Natural killer cell treated with Interleukin-12 subunit alpha and Interleukin-12 subunit beta and Interleukin-15 and Interleukin-18, amount 100 ng/mL, for 72 hours (primary cell): ENCODE data around the gene GRM1. TPM values are rescaled to one million over a fixed set of nuclear protein-coding genes. Genes with fewer than 3 reads are reported as not detected.

Source experiments
- ATAC-seq, 2 donors: fragments of 150-1000 bp; cut with Tn5 transposase in 1 of 2; sonication (Bioruptor Pico), chemical (Tn5 transposase) in 1 of 2; 2 replicates each; pipeline ENCODE4 v1.10.0; 2021
- DNase-seq: peaks from one replicate; pipeline ENCODE4 v3.0.0; 2022; ENCODE audit warnings: low spot score
- H3K27ac Mint-ChIP-seq, 2 donors: 1 replicate in 1 of 2; 2 replicates in 1 of 2; pipeline ENCODE4 v1.8.0; 2022; ENCODE audit warnings: mixed read lengths in 2 of 2, mild to moderate bottlenecking in 1 of 2, moderate library complexity in 1 of 2
- H3K27me3 Mint-ChIP-seq, 2 donors: 1 replicate in 1 of 2; 2 replicates in 1 of 2; pipeline ENCODE4 v1.8.0; 2022; ENCODE audit warnings: mixed read lengths in 2 of 2
- H3K36me3 Mint-ChIP-seq: one replicate; pipeline ENCODE4 v1.8.0; 2022; ENCODE audit warnings: mixed read lengths
- H3K4me1 Mint-ChIP-seq, 2 donors: 1 replicate in 1 of 2; 2 replicates in 1 of 2; pipeline ENCODE4 v1.8.0; 2022; ENCODE audit warnings: low read depth in 2 of 2, mixed read lengths in 2 of 2, mild to moderate bottlenecking in 1 of 2
- H3K4me3 Mint-ChIP-seq: one replicate; pipeline ENCODE4 v1.8.0; 2022; ENCODE audit warnings: mixed read lengths
- H3K9me3 Mint-ChIP-seq: 2 replicates; pipeline ENCODE4 v1.8.0; 2022; ENCODE audit warnings: mixed read lengths
- total RNA-seq, 2 donors: library from RNA; stranded (reverse); gene quantifications; one replicate each; pipeline ENCODE4 v1.2.3, GENCODE V29; 2022

The GRM1 gene
- total RNA-seq, 2 donors from 2014 or later: not detected

DNA sequence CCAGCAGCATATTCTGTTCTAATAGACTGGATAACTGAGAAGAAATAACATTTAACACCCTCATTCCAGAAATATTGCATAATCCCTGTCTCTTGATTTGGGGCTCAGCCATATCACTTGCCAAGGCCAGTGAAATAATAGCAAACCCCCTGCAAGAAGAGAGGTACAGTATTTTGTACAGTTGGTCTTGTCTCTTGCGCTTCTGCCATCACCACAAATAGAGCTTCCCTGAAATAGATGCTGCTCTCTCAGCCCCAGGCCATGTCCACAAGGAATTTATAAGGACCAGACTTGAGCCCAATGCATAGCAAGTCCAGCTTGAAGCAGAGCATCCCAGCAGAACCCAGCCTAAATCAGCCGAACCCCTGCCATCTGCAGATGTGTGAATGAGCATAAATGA lies 254.0 kb downstream of the GRM1 start:
- ATAC-seq (no peak), DNase-seq (no peak)
- H3K4me1 Mint-ChIP-seq: no peaks in the 10 kb centered on the region
- H3K36me3 Mint-ChIP-seq: no peaks in the 10 kb centered on the region
- H3K27ac Mint-ChIP-seq: no peak overlapping the region
- peaks cover 3% of the 10 kb centered on the region for H3K9me3 Mint-ChIP-seq
- H3K4me3 Mint-ChIP-seq: no peak overlapping the region
- no peaks in the 10 kb centered on the region for H3K27me3 Mint-ChIP-seq

DNA sequence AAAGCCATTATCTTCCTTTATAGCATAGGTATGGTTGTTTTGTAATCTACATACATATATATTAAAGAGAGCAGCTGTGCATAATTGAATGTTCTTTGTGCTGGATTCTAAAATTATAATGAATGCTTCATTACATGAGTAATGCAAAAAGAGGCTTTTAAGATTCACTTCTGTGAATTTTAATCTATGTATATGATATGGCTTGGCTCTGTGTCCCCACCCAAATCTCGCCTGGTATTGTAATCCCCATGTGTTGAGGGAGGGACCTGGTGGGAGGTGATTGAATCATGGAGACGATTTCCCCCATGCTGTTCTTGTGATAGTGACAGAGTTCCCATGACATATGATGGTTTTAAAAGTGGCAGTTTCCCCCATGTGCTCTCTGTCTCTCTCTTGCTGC lies 255.4 kb downstream of the GRM1 start:
- Mint-ChIP-seq H3K27me3 (no peaks in the 10 kb centered on the region), H3K27ac (no peak overlapping the region), H3K4me3 (no peak overlapping the region), H3K4me1 (no peaks in the 10 kb centered on the region), H3K36me3 (no peaks in the 10 kb centered on the region), H3K9me3 (peaks cover 3% of the 10 kb centered on the region)
- DNase-seq (no peak), ATAC-seq (no peak)

GRCh38 chr6:146286961-146287360 lies 258.1 kb downstream of the GRM1 start:
- H3K36me3 Mint-ChIP-seq: no peaks in the 10 kb centered on the region
- ATAC-seq: no peak
- H3K4me1 Mint-ChIP-seq: no peaks in the 10 kb centered on the region
- no peak for DNase-seq
- peaks cover 5% of the 10 kb centered on the region for H3K9me3 Mint-ChIP-seq
- no peak overlapping the region for H3K4me3 Mint-ChIP-seq
- no peak overlapping the region for H3K27ac Mint-ChIP-seq
- H3K27me3 Mint-ChIP-seq: no peaks in the 10 kb centered on the region

GRCh38 chr6:146287691-146288369 lies 259.0 kb downstream of the GRM1 start:
- ATAC-seq (no peak), DNase-seq (no peak)
- no peaks in the 10 kb centered on the region for H3K4me1 Mint-ChIP-seq
- H3K9me3 Mint-ChIP-seq: peaks cover 5% of the 10 kb centered on the region
- no peak overlapping the region for H3K4me3 Mint-ChIP-seq
- H3K36me3 Mint-ChIP-seq: no peaks in the 10 kb centered on the region
- H3K27ac Mint-ChIP-seq: no peak overlapping the region
- no peaks in the 10 kb centered on the region for H3K27me3 Mint-ChIP-seq

DNA sequence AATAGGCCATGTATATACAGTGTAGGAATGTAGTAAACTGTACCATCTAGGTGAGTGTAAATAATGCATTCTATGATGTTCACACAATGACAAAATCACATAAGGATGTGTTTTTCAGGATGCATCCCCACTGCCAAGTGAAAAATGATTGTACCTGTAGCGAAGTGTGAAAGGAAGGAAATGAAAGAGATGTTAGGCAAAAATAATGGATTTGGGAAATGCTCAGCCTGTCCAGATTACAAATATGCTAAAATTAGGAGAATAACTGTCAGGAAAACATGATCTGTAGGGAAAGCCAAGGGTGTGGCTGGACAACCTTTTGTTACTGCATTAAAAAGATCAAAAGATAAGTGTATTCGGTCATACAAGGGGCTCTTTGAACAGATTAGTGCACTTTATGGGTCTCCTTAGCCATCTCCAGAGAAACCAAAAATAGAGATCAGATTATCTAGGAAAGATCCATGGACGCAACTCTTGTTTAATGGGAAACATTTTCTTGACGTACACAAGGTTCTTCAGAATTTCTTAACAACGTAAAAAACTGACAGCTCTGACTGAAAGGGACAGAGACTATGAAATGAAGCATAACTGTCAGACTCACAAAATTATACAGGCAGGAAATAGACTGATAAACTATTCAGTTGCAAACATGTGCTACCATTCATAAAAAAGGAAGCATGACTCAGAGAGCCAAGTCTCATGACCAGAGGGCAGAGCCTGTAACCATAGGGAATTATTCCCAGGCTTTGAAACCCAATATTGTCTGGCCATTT lies 261.1 kb downstream of the GRM1 start:
- Mint-ChIP-seq H3K9me3 (peaks cover 5% of the 10 kb centered on the region), H3K27ac (no peak overlapping the region), H3K36me3 (no peaks in the 10 kb centered on the region), H3K4me3 (no peak overlapping the region), H3K4me1 (no peaks in the 10 kb centered on the region), H3K27me3 (no peaks in the 10 kb centered on the region)
- DNase-seq: no peak
- ATAC-seq: no peak

DNA sequence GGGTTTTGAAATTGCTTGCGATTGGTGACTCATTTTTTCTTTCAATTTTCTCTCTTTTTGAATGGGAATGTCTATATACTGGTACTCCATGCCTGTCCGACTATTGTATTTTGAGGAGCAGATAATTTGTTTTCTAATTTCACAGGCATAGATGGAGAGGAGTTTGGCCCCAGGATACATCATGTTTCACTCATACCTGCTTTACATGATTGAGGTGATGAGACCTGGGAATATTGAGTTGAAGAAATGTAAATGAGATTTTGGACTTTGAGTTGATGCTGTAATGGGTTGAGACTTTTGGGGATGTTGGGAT lies 261.7 kb downstream of the GRM1 start:
- no peak overlapping the region for H3K27ac Mint-ChIP-seq
- H3K4me1 Mint-ChIP-seq: no peaks in the 10 kb centered on the region
- DNase-seq (no peak), ATAC-seq (no peak)
- no peaks in the 10 kb centered on the region for H3K36me3 Mint-ChIP-seq
- no peak overlapping the region for H3K4me3 Mint-ChIP-seq
- H3K9me3 Mint-ChIP-seq: peaks cover 5% of the 10 kb centered on the region
- H3K27me3 Mint-ChIP-seq: no peaks in the 10 kb centered on the region

DNA sequence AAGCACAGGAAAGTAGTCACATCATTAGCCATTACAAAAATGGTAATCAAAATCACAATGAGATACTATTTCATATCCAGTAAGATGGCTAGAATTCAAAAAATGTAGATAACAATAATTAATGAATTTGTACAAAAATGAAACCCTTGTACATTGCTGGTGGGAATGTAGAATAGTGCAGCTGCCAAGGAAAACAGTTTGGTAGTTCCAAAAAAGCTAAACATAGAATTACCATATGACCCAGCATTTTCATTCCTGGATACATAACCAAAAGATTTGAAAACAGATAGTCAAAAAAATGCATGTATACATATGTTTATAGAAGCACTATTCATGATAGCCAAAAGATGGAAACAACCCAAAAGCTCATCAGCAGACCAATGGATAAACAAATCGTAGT lies 263.6 kb downstream of the GRM1 start:
- Mint-ChIP-seq H3K4me1 (no peaks in the 10 kb centered on the region), H3K36me3 (no peaks in the 10 kb centered on the region), H3K27me3 (no peaks in the 10 kb centered on the region), H3K27ac (no peak overlapping the region), H3K4me3 (no peak overlapping the region), H3K9me3 (peaks cover 3% of the 10 kb centered on the region)
- DNase-seq: no peak
- no peak for ATAC-seq

DNA sequence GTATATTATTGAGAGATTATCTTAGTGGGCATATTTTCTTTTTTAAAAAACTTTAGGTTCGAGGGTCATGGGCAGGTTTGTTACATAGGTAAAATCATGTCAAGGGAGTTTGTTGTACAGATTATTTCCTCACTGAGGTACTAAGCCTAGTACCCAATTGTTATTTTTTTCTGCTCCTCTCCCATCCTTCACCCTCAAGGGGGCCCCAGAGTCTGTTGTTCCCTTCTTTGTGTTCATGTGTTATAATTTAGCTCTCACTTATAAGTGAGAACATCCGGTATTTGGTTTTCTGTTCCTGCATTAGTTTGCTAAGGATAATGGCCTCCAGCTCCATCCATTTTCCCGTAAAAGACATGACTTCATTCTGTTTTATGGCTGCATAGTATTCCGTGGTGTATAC lies 266.8 kb downstream of the GRM1 start:
- ATAC-seq: no peak
- no peak overlapping the region for H3K27ac Mint-ChIP-seq
- no peaks in the 10 kb centered on the region for H3K36me3 Mint-ChIP-seq
- no peak for DNase-seq
- no peaks in the 10 kb centered on the region for H3K27me3 Mint-ChIP-seq
- no peak overlapping the region for H3K4me3 Mint-ChIP-seq
- no peaks in the 10 kb centered on the region for H3K4me1 Mint-ChIP-seq
- no peaks in the 10 kb centered on the region for H3K9me3 Mint-ChIP-seq

DNA sequence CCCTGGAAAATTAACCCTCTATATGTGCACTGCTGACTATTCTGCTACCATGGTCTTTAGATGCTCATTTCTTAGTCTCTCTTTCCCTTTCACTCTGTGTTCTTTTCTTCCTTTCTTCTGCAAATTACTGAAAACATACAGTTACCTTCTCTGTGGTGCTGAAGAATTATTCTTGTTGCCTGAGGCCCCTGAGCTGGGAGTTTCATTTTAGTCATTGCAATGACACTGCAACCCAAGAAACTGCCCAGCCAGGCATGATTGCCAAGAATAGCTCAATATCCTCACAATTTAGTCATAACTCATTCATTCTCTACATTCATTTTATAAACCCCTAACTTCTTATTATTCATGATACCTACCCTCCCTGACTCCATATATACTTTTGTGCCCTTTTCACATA lies 269.0 kb downstream of the GRM1 start:
- no peak for DNase-seq
- ATAC-seq: no peak
- H3K4me3 Mint-ChIP-seq: no peak overlapping the region
- H3K9me3 Mint-ChIP-seq: no peaks in the 10 kb centered on the region
- no peaks in the 10 kb centered on the region for H3K4me1 Mint-ChIP-seq
- H3K27ac Mint-ChIP-seq: no peak overlapping the region
- no peaks in the 10 kb centered on the region for H3K36me3 Mint-ChIP-seq
- H3K27me3 Mint-ChIP-seq: no peaks in the 10 kb centered on the region

DNA sequence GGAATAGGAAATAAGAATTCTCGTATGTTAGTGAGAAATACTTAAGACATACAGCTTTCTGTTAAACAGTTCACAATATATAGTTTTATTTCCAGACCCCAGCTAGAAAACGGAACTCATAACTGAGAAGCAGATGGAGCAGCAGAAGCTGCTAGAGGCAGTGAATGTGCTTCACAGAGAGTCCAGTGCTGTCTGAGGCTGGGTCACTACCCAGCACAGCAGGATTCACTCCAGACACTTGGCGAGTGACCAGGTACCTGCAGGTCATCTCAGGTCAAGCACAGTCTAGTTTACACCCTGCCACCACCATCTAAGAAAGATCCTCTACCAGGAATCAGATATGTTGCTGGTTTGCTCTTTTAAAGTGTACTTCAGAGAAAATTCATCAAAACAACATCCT lies 271.7 kb downstream of the GRM1 start:
- H3K27me3 Mint-ChIP-seq: no peaks in the 10 kb centered on the region
- peaks cover 5% of the 10 kb centered on the region for H3K9me3 Mint-ChIP-seq
- H3K4me1 Mint-ChIP-seq: no peaks in the 10 kb centered on the region
- H3K27ac Mint-ChIP-seq: no peak overlapping the region
- no peaks in the 10 kb centered on the region for H3K36me3 Mint-ChIP-seq
- DNase-seq (no peak), ATAC-seq (no peak)
- H3K4me3 Mint-ChIP-seq: no peak overlapping the region

DNA sequence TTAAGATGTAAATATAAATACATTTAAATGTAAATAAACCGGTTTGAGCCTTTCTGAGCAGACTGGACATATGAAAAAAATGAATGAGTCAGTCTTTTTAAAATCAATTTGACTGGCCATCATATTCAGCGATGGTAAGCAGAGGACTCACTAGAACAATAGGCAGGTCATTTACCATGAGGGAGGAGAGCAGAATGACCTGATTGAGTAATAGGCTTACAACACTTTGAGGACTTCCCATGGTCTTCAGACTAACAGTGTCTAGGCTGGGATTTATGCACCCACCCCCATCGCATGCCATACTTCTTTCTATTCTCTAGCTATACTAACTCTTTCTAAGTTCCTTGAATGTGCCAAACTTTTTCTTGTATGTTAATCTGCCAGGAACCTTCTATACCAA lies 272.9 kb downstream of the GRM1 start:
- H3K4me3 Mint-ChIP-seq: no peak overlapping the region
- H3K4me1 Mint-ChIP-seq: no peaks in the 10 kb centered on the region
- no peaks in the 10 kb centered on the region for H3K36me3 Mint-ChIP-seq
- ATAC-seq: no peak
- H3K27ac Mint-ChIP-seq: no peak overlapping the region
- no peaks in the 10 kb centered on the region for H3K27me3 Mint-ChIP-seq
- peaks cover 5% of the 10 kb centered on the region for H3K9me3 Mint-ChIP-seq
- DNase-seq: no peak

- DNase-seq (no peak), ATAC-seq (no peak)
- no peak overlapping the region for H3K27ac Mint-ChIP-seq
- no peaks in the 10 kb centered on the region for H3K27me3 Mint-ChIP-seq
- no peaks in the 10 kb centered on the region for H3K36me3 Mint-ChIP-seq
- H3K4me3 Mint-ChIP-seq: no peak overlapping the region
- peaks cover 5% of the 10 kb centered on the region for H3K9me3 Mint-ChIP-seq
- H3K4me1 Mint-ChIP-seq: no peaks in the 10 kb centered on the region
Measured at GRCh38 chr6:146302994-146303393, 274.1 kb downstream of the GRM1 start.

DNA sequence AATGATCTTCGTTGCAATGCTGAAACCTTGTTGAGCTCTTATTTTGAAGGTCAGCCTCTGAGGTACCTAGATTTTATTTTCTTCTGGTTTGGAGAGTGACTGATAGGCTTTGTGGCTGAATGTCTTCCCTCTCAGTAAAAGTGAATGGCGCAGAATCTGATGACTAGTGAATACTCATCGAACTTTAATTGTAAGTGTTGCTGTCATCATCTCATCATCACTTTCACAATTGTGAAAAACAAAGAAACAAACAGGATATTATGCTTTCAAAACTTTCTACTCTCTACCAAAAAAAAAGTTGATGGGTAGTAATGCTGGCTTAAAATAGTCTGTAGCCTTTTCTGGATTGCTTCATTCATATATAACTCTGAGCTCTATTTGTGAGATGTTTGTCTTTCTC lies 275.3 kb downstream of the GRM1 start:
- DNase-seq (no peak), ATAC-seq (no peak)
- Mint-ChIP-seq H3K27ac (no peak overlapping the region), H3K36me3 (no peaks in the 10 kb centered on the region), H3K4me1 (no peaks in the 10 kb centered on the region), H3K4me3 (no peak overlapping the region), H3K9me3 (peaks cover 5% of the 10 kb centered on the region), H3K27me3 (no peaks in the 10 kb centered on the region)

- Mint-ChIP-seq H3K4me1 (no peaks in the 10 kb centered on the region), H3K27me3 (no peaks in the 10 kb centered on the region), H3K4me3 (no peak overlapping the region), H3K27ac (no peak overlapping the region), H3K36me3 (no peaks in the 10 kb centered on the region), H3K9me3 (peaks cover 5% of the 10 kb centered on the region)
- ATAC-seq: no peak
- DNase-seq: no peak
Measured at GRCh38 chr6:146305092-146305491, 276.2 kb downstream of the GRM1 start.

DNA sequence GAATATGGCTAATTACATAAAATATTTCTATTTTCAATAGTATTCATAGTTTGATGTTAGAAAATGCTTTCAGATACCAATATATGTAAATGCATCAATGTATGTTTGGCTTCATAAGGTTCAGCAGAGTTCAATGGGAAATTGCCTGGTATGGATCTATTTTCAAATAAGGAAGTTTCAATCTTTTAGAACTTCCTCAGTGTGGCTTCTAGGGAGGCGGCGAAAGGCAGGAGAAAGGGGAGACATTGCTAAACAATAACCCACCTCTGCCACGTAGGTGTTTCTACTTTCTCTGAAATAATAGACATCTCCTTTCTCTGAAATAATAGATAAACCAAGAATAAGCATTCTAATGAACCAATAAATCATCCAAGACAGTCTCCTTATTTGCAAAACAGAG lies 277.1 kb downstream of the GRM1 start:
- no peak overlapping the region for H3K4me3 Mint-ChIP-seq
- ATAC-seq (no peak), DNase-seq (no peak)
- H3K36me3 Mint-ChIP-seq: no peaks in the 10 kb centered on the region
- no peak overlapping the region for H3K27ac Mint-ChIP-seq
- H3K4me1 Mint-ChIP-seq: no peaks in the 10 kb centered on the region
- H3K27me3 Mint-ChIP-seq: no peaks in the 10 kb centered on the region
- peaks cover 5% of the 10 kb centered on the region for H3K9me3 Mint-ChIP-seq
